HG03025 (cell line): Measurements from ENCODE around the gene LLGL2.

Experiments used
- ATAC-seq: cut with Tn5 transposase; IDR thresholded peaks from one replicate; pipeline ENCODE4 v1.9.1; 2021; ENCODE audit warnings: mild to moderate bottlenecking, moderate library complexity; ENCODE audit not compliant: unreplicated experiment, low FRiP score

Gene LLGL2

GRCh38 chr17:75549246-75550138, 24.0 kb downstream of the LLGL2 start:
- no peak for ATAC-seq

- ATAC-seq, result no peak
These were observed 24.6 kb downstream of the LLGL2 start for GRCh38 chr17:75550139-75550465.

- no peak for ATAC-seq
These were observed 25.8 kb downstream of the LLGL2 start for GRCh38 chr17:75551266-75551665.

GRCh38 chr17:75552425-75553294, 27.2 kb downstream of the LLGL2 start:
- ATAC-seq, result no peak

- ATAC-seq, result no peak
These were observed 28.0 kb downstream of the LLGL2 start for GRCh38 chr17:75553295-75554110.

- no peak for ATAC-seq
These were observed 30.2 kb downstream of the LLGL2 start for GRCh38 chr17:75555679-75556153.

GRCh38 chr17:75557075-75557851, 31.8 kb downstream of the LLGL2 start:
- no peak for ATAC-seq

GRCh38 chr17:75557852-75558665, 32.6 kb downstream of the LLGL2 start:
- ATAC-seq, result no peak

- no peak for ATAC-seq
These were observed 33.4 kb downstream of the LLGL2 start for GRCh38 chr17:75558666-75559530.

- ATAC-seq, result no peak
These were observed 34.5 kb downstream of the LLGL2 start for GRCh38 chr17:75559958-75560533.

- no peak for ATAC-seq
These were observed 36.6 kb downstream of the LLGL2 start for GRCh38 chr17:75561927-75562603.

- ATAC-seq, result no peak
These were observed 37.7 kb downstream of the LLGL2 start for GRCh38 chr17:75563063-75563758.

GRCh38 chr17:75564195-75564594, 38.7 kb downstream of the LLGL2 start:
- no peak for ATAC-seq

- no peak for ATAC-seq
These were observed 39.6 kb downstream of the LLGL2 start for GRCh38 chr17:75565066-75565465.

- ATAC-seq, result no peak
These were observed 40.1 kb downstream of the LLGL2 start for GRCh38 chr17:75565618-75566017.

- no peak for ATAC-seq
These were observed 40.9 kb downstream of the LLGL2 start for GRCh38 chr17:75566416-75566815.

- no peak for ATAC-seq
These were observed 41.3 kb downstream of the LLGL2 start for GRCh38 chr17:75566834-75567233.
